Upper lobe of right lung (tissue), 1 donor: ENCODE measurements around the gene RREB1. TPM values are rescaled to one million over a fixed set of nuclear protein-coding genes. Genes with fewer than 3 reads are reported as not detected.

Experiments used
- ATAC-seq: fragments of 200-7000 bp; cut with Tn5 transposase; one replicate; pipeline ENCODE4 v1.9.1; 2020; ENCODE audit warnings: mild to moderate bottlenecking, moderate library complexity
- DNase-seq: peaks from one replicate; pipeline ENCODE4 v3.0.0-alpha.2; 2020
- H3K27ac ChIP-seq: fragments of 200-600 bp; one replicate; pipeline ENCODE4 v1.8.0; 2022
- H3K27me3 ChIP-seq: fragments of 200-600 bp; one replicate; pipeline ENCODE4 v1.8.0; 2022; ENCODE audit warnings: mild to moderate bottlenecking
- H3K36me3 ChIP-seq: fragments of 200-600 bp; one replicate; pipeline ENCODE4 v1.8.0; 2022
- H3K4me1 ChIP-seq: fragments of 200-600 bp; one replicate; pipeline ENCODE4 v1.8.0; 2022
- H3K4me3 ChIP-seq: fragments of 200-600 bp; one replicate; pipeline ENCODE4 v1.8.0; 2022; ENCODE audit warnings: mild to moderate bottlenecking
- H3K9me3 ChIP-seq: fragments of 200-600 bp; one replicate; pipeline ENCODE4 v1.8.0; 2022
- intact Hi-C: fragments of 100-400 bp; cut with DNase I; formaldehyde crosslinking; loops from one replicate; pipeline ENCODE4 v1.11.0; 2022
- total RNA-seq: library from RNA; stranded (reverse); fragmentation: NEBNext Ultra II Directional; extraction: Animal tissue kit (Norgen Biotek cat#: 25700); gene quantifications from one replicate; pipeline ENCODE4 v1.2.1, GENCODE V29; 2021
- TF ChIP-seq, protein P1 (sequence below): fragments of 200-600 bp; IDR thresholded peaks from one replicate; pipeline ENCODE4 v1.8.0; 2022; ENCODE audit warnings: antibody characterized with exemption
- donor health status: DM: no; HTN: yes; CAD: no; lungs with severe emphysema.

RREB1 gene
- total RNA-seq, 1 donor from 2014 or later = 60.2 TPM

DNA sequence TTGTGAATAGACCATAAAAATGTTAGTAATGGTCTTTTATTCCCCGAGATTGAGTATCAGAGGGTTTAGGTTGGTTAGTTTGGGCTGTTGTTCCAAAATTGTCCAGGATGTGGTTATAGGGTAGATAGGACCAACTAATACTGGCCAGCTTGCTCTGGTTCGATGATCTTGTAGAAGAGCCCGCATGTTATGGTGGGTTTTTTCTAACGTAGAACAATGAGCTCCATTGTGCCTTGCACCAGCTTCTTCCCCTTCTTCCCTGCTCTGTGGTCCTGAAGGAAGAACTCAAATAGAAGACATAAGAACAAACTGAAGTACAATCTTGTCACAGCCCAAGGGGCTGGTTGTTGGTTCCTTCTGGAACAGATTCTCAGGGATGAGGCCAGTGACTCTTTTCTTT, 70.5 kb downstream of the RREB1 start:
- TF ChIP-seq, protein P1, sequence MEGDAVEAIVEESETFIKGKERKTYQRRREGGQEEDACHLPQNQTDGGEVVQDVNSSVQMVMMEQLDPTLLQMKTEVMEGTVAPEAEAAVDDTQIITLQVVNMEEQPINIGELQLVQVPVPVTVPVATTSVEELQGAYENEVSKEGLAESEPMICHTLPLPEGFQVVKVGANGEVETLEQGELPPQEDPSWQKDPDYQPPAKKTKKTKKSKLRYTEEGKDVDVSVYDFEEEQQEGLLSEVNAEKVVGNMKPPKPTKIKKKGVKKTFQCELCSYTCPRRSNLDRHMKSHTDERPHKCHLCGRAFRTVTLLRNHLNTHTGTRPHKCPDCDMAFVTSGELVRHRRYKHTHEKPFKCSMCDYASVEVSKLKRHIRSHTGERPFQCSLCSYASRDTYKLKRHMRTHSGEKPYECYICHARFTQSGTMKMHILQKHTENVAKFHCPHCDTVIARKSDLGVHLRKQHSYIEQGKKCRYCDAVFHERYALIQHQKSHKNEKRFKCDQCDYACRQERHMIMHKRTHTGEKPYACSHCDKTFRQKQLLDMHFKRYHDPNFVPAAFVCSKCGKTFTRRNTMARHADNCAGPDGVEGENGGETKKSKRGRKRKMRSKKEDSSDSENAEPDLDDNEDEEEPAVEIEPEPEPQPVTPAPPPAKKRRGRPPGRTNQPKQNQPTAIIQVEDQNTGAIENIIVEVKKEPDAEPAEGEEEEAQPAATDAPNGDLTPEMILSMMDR = no peak
- no peaks in the 10 kb centered on the region for H3K9me3 ChIP-seq
- no peak overlapping the region for H3K4me3 ChIP-seq
- H3K4me1 ChIP-seq = peaks cover 16% of the 10 kb centered on the region
- DNase-seq (no peak), ATAC-seq (no peak)
- H3K27ac ChIP-seq = no peak overlapping the region
- H3K27me3 ChIP-seq = no peaks in the 10 kb centered on the region
- intact Hi-C loops = no loop called here
- H3K36me3 ChIP-seq = peaks cover 59% of the 10 kb centered on the region

DNA sequence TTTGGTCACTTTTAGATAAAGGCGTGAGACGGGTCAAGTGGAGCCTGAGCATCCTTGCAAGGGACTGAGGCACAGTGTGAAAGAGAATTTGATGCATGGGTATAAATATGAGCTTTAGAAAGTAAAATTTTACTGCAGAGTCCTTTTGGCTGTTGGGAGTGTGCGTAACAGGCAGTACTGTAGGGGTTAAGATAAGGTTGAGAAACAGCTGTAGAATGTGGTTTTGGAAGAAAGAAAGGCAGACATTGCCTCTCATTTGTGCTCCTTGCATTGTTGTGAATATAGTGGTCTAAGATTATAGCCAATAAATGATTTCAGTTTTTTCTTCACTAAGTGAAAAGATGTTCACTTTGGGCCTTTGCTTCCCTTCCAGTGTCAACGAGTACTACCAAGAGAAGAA, 73.0 kb downstream of the RREB1 start:
- Histone ChIP-seq H3K27me3 (no peaks in the 10 kb centered on the region), H3K4me3 (no peak overlapping the region), H3K4me1 (peaks cover 10% of the 10 kb centered on the region), H3K9me3 (no peaks in the 10 kb centered on the region), H3K27ac (no peak overlapping the region), H3K36me3 (peaks cover 80% of the 10 kb centered on the region)
- intact Hi-C loops = no loop called here
- ATAC-seq (no peak), DNase-seq (no peak)
- TF ChIP-seq, protein P1 = no peak

DNA sequence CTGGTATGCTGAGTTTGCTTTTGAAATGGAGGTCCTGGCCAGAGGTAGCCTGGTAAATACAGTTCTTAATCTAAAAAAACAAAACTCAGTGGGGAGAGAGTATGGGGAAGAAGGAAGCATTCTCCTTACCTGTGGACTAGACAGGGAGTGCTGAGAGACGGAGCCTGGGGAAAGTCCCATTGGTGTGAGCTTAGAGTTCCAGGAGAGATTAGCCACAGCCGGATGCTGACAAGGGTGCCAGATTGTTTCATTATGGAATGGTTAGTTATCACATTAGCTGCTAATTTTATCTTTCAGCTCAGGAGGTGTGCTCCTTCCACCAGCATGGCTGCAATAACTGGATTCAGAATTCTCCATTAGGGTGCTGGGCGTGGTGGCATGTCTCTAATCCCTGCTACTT, 75.9 kb downstream of the RREB1 start:
- TF ChIP-seq, protein P1 = no peak
- Histone ChIP-seq H3K27me3 (no peaks in the 10 kb centered on the region), H3K4me1 (peaks cover 4% of the 10 kb centered on the region), H3K4me3 (no peak overlapping the region), H3K27ac (no peak overlapping the region), H3K9me3 (no peaks in the 10 kb centered on the region), H3K36me3 (peaks cover 91% of the 10 kb centered on the region)
- intact Hi-C loops = no loop called here
- DNase-seq = no peak
- no peak for ATAC-seq

DNA sequence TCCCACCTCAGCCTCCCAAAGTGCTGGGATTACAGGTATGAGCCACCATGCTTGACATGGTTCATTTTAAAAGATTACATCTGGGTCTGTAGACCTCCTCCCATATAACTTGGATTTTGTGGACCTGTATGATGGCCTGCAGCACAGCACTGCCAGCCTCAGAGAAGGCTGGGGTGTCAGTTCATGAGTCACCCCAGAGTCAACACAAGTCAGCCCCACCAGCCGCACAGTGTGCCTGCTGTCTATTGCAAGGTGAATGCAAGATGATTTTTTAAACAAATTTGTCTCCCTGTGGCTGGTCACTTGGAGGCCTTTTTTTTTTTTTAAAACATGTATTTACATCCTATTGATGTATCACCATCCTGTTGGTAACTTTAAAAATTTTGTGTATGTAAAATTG, 76.7 kb downstream of the RREB1 start:
- TF ChIP-seq, protein P1 = no peak
- ATAC-seq = no peak
- H3K36me3 ChIP-seq = peaks cover 92% of the 10 kb centered on the region
- H3K27me3 ChIP-seq = no peaks in the 10 kb centered on the region
- DNase-seq = no peak
- H3K27ac ChIP-seq = no peak overlapping the region
- H3K4me1 ChIP-seq = peaks cover 4% of the 10 kb centered on the region
- intact Hi-C loops = no loop called here
- H3K9me3 ChIP-seq = no peaks in the 10 kb centered on the region
- no peak overlapping the region for H3K4me3 ChIP-seq

DNA sequence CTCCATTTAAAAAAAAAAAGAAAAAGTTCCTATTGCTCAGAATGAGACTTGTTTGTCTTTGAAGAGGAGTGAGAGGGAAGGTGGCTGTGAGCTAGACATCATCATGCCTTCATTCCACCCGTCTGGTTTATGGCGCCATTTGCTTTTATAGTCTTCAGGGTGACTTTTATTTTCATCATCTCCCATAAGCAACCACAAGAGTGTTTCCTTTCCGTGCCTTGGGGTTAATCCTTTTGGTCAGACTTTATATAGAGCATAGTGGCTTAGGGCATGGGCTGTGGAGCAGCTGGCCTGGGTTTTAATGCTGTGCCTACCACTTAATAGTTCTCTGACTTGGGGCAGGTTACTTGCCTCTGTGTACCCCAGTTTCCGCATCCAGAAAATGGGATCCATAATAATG, 77.8 kb downstream of the RREB1 start:
- peaks cover 93% of the 10 kb centered on the region for H3K36me3 ChIP-seq

More for the DNA sequence above, 77.8 kb downstream of the RREB1 start:
- TF ChIP-seq, protein P1 = no peak
- Histone ChIP-seq H3K9me3 (no peaks in the 10 kb centered on the region), H3K27ac (no peak overlapping the region), H3K4me1 (peaks cover 4% of the 10 kb centered on the region), H3K27me3 (no peaks in the 10 kb centered on the region), H3K4me3 (no peak overlapping the region)
- no peak for ATAC-seq
- intact Hi-C loops = no loop called here
- DNase-seq = no peak
